CD4-positive, alpha-beta T cell treated with Interleukin-2 at 100 ng/mL for 4 hours (primary cell): ENCODE measurements around the gene SPC24.

Experiments used
- DNase-seq: peaks from one replicate; pipeline ENCODE4 v3.0.0-alpha.2; 2020; ENCODE audit warnings: low spot score

Gene SPC24, protein sequence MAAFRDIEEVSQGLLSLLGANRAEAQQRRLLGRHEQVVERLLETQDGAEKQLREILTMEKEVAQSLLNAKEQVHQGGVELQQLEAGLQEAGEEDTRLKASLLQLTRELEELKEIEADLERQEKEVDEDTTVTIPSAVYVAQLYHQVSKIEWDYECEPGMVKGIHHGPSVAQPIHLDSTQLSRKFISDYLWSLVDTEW

GRCh38 chr19:11155373-11156120 lies at the start of gene SPC24:
Gene SPC24, minus strand, starts transcription at chr19:11155782. Its CDS starts 6 bp downstream, at chr19:11155776.
- peak; percentile 96 for DNase-seq

DNA sequence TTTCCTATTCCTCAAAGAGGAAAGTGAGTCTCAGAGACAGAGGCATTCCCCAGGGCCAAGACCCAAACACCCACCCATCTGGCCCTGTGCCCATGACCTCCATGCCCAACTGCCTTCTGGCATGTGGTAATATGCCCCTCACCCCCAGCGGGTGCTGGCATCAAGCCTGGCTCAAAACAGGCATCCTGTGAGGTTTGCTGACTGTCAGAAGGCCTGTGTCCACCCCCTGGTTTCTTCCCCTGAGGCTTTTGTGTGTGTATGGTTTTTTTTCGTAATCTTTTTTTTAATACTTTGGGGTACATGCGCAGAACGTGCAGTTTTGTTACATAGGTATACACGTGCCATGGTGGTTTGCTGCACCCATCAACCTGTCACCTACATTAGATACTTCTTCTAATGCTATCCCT lies 49.4 kb upstream of the SPC24 start:
- no peak for DNase-seq

DNA sequence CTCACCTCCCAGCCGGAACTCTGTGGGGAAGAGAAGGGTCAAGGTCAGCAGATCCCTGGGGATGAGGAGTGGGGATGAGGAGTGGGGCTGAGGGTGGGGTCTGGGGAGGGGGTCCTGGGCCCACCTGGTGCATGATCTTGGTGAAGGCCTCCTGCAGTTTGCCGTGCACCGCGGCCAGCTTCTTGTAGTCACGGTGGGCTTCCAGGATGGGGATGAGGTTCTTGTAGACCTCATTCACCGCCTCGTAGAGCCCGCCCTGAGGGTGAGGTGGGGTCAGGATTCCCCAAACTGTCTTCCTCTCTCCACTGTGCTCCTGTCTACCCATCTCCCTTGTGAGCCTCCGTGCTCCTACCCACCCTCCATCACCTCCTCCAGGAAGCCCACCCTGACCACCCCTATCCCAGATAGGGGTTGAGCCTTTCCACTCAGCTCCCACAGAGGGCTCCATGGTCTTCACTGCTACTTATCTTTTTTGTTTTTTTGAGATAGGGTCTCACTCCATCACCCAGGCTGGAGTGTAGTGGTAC lies 48.6 kb upstream of the SPC24 start:
- DNase-seq, result no peak

- peak; percentile 16 for DNase-seq
Measured at GRCh38 chr19:11203194-11204075, 47.9 kb upstream of the SPC24 start.

- DNase-seq, result no peak
Measured at GRCh38 chr19:11202488-11203193, 47.1 kb upstream of the SPC24 start.

GRCh38 chr19:11201791-11202190 lies 46.2 kb upstream of the SPC24 start:
- no peak for DNase-seq

- no peak for DNase-seq
Measured at GRCh38 chr19:11200931-11201330, 45.3 kb upstream of the SPC24 start.

GRCh38 chr19:11200015-11200574 lies 44.5 kb upstream of the SPC24 start:
- DNase-seq, result no peak

DNA sequence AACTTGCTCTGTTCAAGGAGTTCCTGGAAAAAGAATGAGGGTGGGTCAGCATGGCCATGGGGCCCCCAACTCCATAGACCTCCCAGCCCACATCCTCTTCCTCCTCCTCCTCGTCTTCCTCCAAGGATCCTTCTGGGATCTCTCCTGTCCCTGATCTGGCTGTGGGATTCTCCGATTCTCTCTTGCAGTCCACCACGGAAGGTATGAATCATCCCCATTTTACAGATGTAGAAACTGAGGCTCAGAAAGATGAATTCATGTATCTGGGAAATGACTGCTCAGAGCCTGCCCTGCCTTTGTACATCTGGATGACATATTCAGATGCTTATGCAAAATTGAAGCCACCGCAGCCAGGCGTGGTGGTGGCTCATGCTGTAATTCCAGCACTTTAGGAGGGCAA lies 43.9 kb upstream of the SPC24 start:
- DNase-seq, result no peak

DNA sequence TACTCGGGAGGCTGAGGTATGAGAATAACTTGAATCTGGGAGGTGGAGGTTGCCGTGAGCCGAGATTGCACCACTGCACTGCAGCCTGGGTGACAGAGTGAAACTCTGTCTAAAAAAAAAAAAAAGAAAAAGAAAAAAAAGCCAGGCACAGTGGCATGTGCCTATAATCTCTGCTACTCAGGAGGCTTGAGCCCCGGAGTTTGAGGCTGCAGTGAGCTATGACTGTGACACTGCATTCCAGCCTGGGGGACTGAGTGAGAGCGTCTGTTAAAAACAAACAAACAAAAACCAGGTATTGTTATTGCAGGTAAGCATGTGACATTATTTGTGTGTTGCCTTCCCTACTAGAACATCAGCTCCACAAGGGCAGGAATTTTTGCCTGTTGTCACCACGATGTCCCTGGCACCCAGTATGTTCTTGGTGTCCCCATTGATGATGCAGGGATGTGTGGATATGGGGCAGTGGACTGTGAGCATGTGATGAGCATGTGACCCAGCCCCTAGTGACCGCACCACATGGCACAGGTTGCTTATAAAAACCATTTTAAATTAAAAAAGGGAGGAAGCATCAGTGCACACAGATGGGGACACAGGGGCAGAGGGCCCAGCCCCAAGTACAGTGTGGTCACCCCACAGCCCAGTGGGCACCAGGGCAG lies 43.3 kb upstream of the SPC24 start:
- no peak for DNase-seq

DNA sequence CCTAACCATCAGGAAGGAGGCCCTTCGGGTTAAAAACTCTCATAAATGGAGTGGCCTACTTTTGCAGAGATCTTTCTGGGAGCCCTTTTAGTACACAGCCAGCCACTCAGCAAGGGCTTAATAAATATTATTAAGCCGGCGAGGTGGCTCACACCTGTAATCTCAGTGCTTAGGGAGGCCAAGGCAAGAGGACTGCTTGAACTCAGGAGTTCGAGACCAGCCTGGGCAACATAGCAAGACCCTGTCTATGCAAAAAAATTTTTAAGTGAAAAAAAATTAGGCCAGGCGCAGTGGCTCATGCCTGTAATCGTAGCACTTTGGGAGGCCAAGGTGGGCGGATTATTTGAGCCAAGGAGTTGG lies 42.6 kb upstream of the SPC24 start:
- DNase-seq, result no peak

DNA sequence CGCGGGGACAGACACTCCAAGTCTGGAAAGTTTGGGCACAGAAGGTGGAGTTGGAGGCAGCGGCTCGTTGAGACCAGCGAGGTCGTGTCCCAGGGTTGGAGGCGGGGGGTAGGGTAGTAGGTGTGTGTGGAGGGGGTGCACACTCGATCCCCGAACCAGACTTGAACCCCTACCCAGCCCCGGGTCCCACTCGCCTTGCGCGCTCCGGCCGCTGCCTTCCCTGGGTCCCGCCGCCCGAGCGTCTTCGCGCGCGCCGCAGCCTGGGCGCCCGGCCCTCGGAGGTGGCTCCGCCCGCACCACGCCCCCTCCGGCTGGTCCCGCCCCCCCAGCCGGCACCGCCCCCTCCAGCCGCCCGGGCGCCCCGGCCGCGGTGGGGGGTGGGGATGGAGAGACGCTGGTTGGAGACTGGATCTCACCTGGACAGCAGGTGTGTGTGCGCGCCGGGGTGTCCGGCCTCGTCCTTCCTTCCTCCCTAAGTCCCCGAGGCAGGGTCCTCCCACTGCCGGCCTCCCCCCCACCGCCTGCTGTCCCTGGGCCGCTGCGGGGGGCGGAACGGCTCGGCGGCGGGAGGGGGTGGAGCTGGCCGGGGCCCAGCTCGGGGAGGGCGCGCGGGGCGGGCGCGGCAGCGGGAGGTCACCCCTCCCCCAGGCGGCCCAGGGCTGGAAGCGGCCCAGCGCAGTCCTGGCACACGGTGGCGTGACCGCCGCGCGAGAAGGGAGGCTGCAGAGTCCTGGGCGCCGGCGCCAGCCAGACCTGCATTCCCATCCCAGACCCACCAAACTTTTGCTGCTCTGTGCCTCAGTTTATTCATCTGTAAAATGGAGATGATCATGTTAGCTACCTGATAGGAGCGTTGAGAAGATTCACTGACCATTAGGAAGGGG lies 42.0 kb upstream of the SPC24 start, which contains the start of gene KANK2:
Gene KANK2 (minus strand): TSS at position 255 of the 884 bp plus-strand sequence. CDS start 3,034 bp downstream, outside the sequence.
- peak; percentile 68 for DNase-seq

GRCh38 chr19:11196406-11197287 lies 41.1 kb upstream of the SPC24 start:
- no peak for DNase-seq

DNA sequence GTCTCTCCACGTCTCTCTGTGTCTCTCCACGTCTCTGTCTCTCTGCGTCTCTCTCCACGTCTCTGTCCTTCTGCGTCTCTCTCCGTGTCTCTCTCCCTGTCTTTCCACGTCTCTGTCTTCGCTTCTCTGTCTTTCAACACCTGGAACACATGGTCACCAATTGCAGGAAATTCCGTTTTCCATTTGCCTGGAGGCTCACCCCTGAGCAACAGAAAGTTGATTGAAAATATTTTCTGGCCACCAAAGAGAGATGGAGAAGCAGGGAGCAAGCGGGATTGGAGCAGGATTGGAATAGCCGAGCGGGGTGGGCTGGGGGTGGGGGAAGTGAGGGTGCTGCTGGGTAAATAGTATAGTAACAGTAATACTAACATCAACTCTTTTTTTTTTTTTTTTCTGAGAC lies 40.1 kb upstream of the SPC24 start:
- no peak for DNase-seq

DNA sequence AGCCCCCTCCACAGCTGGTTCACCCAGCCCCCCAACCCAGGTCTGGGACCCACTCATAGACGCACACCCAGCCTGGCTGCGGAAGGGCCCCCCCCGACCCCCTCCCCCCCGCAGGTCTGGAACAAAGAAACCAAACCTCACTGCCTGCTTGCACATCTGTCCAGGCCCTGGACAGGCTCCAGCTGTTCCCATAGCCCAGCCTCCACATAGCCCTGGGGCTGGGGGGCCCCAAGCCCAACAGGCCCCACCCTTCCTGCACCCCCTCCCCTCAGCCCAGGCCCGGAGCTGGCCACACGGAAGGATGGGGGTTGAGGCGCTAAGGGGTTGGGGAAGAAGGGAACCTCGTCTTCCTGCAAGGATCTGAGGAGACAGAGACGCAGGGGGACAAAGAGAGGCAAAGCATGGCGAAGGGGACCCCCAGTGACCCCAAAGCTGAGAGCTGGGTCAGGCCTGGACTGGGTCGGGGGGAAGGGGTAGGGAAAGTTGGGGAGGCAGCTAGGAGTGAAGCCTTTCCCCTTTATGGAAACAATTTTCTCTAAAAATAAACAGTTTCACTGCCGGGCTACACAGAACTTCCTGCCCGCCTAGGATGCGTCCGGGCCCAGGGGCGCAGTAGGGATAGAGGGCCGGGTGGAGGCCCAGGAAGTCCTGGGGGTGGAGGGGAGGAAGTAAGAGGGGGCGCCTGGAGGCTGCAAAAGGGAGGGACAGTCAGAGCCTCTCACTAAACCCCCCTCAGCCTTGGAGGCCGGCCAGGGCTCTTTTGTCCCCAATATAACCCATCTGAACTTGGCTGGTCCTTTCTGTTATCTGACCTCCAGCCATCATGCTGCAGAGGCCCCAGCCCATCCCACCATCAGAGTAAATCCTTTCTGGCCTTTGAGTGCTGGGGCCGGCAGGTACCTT lies 39.3 kb upstream of the SPC24 start:
- DNase-seq, result no peak

GRCh38 chr19:11194173-11194572 lies 38.6 kb upstream of the SPC24 start:
- DNase-seq, result no peak

- DNase-seq, result no peak
Measured at GRCh38 chr19:11192957-11193939, 37.7 kb upstream of the SPC24 start.
